HG03139 (cell line): ENCODE data around the gene UNC119B.
A peak's percentile ranks its signal among the peaks of the same experiment; 100 is the strongest.
"Not testable (repeated sequence)": the region's sequence is repeated elsewhere in the genome, so short reads cannot be mapped to it uniquely, and the experiment has no call there.

Experiments
- ATAC-seq: cut with Tn5 transposase; IDR thresholded peaks from one replicate; pipeline ENCODE4 v1.9.1; 2021; ENCODE audit not compliant: unreplicated experiment

The UNC119B gene

DNA sequence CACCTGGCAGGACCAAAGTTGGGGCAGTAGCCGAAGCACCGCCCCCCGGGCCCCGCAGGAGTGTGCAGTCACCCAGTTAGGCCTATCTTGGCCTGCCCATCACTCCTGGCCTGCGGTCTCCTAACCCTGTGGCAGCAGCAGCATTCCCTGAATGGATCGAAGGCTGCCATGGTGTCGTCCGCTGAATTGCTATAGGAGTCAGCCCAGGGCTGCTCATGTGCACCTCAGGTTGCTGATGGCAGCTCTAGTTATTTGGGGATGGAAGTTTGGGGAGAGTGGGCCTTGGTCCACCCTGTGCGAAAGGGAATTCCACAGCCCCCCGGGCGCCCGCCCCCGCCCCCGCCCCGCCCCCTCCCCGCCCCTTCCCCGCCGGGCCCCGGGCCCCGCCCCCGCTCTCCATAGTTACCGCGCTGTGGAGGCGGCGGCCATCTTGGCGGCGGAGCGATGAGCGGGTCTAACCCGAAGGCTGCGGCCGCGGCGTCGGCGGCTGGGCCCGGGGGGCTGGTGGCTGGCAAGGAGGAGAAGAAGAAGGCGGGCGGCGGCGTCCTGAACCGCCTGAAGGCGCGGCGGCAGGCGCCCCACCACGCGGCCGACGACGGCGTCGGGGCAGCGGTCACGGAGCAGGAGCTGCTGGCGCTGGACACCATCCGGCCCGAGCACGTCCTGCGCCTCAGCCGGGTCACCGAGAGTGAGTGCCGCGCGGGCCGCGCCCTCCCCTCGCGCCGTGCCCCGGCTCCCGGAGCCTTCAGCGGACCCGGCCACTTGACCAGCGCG is at the start of gene UNC119B:
TSS of gene UNC119B (plus strand) at position 428 of the 774 bp plus-strand sequence. CDS start at position 445, 17 bp downstream.
- peak; percentile 52 for ATAC-seq

GRCh38 chr12:120661432-120661831 is 48.8 kb upstream of the UNC119B start:
- no peak for ATAC-seq

DNA sequence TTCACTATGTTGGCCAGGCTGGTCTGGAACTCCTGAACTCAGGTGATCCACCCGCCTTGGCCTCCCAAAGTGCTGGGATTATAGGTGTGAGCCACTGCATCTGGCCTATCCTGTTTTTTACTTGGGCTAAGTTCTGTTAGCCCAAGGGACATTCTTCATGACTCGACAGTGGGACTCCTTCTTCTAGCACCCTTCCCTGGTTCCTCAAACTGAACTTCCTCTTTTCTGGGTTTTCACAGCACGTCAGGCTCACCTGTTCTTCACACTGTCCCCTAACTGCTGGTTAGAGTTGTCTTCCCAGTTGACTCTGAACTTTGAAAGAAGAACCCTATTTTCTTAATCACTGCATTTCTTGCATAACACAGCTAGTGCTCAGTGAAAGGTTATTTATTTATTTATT is 47.4 kb upstream of the UNC119B start:
- no peak for ATAC-seq

- no peak for ATAC-seq
These were observed 46.5 kb upstream of the UNC119B start for GRCh38 chr12:120663741-120664140.

- ATAC-seq, result no peak
These were observed 43.5 kb upstream of the UNC119B start for GRCh38 chr12:120666571-120667390.

DNA sequence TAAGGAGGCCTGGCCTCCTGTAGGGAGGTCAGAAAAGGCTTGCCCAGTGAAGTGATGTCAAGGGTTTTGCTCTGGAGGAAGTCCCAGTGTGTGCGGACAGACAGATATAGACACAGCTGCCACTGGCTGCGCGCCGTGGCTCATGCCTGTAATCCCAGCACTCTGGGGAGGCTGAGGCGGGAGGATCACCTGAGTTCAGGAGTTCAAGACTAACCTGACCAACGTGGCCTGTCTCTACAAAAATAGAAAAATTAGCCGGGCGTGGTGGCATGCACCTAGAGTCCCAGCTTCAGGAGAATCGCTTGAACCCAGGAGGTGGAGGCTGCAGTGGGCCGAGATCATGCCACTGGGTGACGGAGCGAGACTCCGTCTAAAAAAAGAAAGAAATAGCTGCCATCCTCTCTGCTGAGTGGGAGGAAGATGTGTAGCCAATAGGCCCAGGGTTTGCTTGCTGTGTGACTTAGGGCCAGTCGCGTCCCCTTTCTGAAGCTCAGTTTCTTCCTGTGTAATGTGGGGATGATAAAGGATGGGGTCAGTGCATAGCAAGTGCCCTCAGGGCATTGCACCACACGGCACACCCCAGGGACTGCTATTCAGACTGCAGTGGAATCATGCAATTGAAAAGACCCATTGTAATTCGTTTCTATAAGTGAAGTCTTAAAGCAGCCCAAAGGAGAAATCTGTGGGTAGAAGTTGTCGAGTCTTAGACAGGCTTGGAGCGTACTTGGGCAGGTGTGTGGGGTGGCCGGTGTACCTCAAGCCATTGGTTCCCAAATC is 42.0 kb upstream of the UNC119B start:
- no peak for ATAC-seq

DNA sequence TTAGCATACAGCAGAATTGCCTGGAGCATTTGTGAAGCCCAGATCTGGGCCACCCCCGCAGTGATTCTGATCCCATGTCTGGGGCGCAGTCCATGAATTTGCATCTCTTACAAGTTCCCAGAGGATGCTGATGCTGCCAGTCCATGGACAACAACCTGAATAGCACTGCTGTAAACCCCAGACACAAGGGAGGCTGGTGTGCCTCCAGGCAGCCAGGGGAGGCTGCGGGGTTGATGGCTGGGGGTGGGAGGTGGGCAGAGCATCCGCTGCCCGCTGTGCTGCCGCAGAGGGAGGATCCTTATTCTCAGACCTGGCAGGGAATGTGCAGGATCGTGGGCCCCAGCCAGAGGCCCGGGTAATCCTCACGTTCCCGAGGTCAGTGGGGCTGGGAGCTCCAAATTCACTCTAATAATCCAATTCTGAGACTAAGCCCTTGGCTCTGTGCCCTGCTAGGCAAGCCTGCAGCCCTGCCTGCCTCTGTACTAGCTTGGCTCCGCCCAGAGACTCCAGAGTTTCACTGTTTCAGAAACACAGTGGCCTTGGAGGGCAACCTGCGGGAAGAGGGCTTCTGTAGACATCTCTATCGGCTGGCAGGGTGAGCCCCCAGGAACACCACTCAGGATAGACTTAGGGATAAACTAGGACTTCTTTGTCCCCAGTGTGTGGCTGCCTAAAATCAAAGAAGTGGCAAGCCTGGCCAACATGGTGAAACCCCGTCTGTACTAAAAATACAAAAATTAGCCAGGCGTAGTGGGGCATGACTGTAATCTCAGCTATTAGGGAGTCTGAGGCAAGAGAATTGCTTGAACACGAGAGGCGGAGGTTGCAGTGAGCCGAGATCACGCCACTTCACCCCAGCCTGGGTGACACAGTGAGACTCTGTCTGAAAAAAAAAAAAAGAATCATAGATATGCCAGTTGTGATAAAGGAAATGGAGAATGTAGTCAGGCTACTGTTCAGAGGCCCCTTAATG is 41.1 kb upstream of the UNC119B start:
- no peak for ATAC-seq

DNA sequence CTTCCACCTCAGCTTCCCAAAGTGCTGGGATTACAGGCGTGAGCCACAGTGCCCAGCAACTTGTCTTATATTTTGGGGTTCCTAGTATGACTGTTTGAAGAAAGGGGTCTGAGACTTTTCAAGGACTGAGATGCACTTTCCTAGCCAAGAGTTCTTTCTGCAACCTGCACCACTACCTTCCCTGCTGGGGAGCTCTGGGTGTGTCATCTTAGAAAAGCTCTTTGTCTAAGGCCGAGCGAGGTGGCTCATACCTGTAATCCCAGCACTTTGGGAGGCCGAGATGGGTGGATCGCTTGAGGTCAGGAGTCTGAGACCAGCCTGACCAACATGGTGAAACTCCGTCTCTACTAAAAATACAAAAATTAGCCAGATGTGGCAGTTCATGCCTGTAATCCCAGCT is 40.0 kb upstream of the UNC119B start:
- not testable (repeated sequence) for ATAC-seq

DNA sequence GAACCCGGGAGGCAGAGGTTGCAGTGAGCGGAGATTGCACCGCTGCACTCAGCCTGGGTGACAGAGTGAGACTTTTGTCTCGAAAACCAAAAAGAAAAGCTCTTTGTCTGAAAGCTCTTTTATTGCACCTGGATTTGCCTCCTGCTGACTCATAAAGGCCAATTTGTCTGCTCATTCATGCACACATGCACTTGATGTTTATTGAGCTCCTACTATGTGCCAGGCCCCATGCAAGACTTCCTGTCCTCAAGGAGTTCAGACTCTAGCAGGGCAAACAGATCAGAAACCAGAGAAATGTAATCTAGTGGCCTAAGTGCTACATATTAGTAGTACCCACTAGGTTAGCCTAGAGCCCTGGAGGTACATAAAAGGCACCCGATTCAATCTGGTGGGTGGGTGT is 39.6 kb upstream of the UNC119B start:
- no peak for ATAC-seq

DNA sequence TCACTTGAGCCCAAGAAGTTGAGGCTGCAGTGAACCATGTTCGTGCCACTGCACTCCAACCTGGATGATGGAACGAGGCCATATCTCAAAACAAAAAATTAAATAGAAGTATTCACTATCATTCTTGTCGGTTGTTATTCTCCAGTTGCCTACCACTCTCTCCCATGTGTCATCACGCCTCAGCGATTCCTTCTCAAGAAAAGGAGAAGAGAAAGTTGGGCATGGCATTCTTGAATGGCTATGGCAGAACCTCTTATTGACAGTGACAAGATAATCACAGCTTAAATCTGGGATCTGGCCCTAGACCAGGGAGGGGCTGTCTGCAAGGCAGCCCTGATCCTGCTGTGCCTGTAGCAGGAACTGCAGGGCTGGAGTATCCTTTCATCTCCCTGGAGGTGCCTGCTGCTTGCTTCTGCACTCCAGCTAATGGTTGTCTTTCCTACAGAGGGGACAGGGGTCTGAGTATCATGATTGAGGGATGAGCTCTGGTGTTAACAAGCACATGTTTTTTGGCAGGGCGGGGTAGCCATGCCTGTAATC is 36.1 kb upstream of the UNC119B start:
- ATAC-seq, result no peak

DNA sequence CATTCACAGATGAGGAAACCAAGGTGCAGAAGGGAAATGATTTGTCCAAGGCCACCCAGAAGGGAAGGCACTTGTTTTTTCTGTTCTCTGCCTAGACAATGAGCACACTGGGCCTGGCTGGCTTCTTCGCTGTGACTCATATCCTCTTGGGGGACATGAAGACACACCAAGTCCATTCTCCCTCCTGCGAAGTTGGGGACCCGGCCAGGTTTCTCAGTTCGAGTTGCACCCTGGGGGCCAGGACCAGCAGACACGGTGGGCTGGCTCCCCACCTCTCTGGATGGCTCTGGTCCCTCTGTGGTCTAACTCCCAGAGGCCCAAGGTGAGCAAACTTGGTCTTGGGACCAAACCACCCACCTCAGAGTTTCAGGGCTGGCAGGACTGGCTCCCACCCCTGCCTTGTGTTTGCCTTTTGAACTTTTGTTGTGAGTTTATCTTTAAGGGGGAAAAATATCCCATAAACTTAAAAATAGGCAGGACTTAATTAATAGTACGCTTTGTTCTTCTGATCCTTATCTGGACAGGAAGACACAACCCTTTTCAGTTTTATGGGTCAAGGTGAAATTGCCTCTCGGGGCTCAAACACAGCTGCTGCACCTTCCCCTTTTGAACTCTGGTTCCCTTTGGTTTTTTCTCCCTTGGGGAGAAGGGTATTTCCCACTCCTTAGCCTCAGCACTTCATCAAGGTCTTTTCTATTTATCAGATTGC is 32.3 kb upstream of the UNC119B start:
- no peak for ATAC-seq

GRCh38 chr12:120678572-120678971 is 31.7 kb upstream of the UNC119B start:
- ATAC-seq, result no peak

- ATAC-seq, result no peak
These were observed 30.0 kb upstream of the UNC119B start for GRCh38 chr12:120680165-120680738.

DNA sequence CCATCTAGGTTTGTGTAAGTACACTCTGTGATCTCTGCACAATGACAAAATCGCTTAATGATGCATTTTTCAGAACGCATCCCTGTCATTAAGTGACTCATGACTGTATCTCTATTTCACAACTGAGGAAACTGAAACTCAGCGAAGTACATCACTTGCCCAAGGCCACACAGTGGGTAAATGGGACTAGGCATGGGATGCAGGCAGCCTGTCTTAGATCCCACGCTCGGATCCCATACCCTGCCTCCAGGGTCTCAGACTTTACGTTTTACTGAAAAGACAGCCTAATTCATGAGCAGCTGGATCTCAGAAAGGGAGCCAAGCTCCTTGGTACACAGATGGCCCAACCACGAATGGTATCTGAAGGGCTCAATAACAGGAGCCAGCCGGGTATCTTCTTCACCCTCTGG is 25.7 kb upstream of the UNC119B start:
- no peak for ATAC-seq

- ATAC-seq, result no peak
These were observed 24.7 kb upstream of the UNC119B start for GRCh38 chr12:120685522-120685921.

DNA sequence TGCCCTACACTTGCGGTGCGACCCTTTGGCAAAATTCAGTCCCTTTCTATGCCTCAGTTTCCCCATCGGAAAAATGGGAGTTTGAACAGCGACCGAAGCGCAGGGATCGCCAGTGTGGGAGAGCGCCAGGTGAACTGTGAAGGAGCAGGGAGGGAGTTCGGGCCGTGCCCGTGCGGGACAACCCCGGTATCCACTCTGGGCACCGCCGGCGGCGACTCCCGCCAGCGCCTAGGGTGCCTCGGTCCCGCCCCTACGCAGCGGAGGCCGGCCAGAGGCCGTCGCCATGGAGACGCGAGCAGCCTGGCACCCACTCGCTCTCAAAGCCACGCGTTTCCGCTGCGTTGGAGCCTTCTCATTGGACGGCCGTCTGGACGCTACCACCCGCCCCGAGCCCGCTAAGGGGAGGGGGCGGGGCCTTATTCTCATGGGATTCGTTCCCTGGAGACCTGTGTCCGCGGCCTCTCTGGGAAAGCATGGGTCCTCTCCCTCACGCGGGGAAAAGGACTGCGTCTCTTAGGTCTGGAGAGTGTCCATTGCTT is 24.0 kb upstream of the UNC119B start:
- peak; percentile 60 for ATAC-seq

DNA sequence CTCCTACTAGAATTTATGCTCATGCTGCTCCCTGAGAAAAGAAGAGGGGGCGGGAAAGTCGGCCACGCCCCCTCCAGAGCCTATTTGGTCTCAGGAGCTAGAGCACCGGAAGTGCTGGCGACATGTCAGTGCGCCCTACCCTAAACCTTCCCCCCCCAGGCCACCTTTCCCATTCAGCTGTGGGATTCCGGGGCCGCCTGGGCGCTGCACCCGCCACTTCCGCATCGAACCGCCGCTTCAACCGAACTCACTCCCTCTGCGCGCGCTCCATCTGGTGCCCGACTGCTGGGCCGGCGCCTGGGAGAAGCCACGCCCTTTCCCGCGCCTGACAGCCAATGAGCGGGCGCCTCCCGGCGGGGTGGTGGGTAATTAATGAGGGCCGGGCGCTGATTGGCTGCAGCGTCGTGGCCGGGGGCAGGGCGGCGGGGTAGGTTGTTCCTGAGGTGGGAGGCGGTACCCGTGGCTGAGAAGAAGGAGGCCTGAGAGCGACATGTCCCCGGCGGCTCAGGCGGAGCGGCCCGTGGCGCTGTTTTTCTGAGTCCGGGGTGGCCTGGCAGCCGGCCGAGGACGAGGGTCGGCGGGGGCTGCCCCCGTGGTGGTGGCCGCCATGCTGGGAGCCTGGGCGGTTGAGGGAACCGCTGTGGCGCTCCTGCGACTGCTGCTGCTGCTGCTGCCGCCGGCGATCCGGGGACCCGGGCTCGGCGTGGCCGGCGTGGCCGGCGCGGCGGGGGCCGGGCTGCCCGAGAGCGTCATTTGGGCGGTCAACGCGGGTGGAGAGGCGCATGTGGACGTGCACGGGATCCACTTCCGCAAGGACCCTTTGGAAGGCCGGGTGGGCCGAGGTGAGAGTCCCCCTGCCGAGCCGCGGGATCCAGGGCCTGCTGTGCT is 23.3 kb upstream of the UNC119B start, which contains the start of gene MLEC:
TSS of gene MLEC (plus strand) at position 460 of the 888 bp plus-strand sequence. CDS start at position 608, 148 bp downstream.
- peak; percentile 67 for ATAC-seq
